CD4-positive, alpha-beta T cell treated with Interleukin-1 beta for 1 hour (primary cell): ENCODE data around the gene ADCY1.

Experiments
- DNase-seq, 2 donors: peaks; one replicate each; pipeline ENCODE4 v3.0.0-alpha.2; 2020 to 2022

Gene ADCY1

DNA sequence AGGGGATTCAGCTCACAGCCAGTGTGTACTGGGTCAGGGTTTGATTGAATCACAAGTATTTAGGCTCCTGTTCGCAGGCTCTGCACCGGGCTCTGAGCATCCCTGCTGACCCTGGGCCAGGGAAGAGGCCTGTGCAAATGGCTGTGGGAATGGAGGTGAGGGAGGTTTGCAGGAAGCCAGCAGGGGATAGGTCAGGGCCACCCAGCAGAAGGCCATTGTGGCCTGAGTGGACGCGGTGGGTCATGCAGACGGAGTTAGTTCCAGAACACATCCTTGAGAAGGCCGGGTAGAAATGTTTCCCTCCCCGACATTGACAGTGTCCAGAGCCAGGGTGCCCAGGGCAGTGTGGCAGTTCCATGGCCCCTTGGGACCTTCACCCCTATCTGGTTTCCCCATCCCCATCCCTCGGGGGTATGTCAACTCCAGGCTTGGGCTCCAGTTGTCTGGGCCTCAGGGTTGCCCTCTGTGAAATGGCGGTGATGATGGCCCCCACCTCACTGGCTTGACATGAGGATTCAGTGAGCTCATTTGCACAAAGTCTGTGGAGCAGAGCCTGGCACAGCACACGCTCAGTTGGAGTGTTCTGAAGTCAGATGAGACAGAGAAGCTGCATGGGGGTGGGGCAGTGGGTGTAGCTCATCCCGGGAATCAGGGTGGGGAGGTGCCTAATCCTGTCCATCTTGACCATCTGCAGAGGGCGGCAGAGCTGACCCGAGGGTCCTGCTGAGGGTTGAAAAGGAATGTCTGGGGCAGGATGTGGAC lies 107.6 kb downstream of the ADCY1 start:
- no peak for DNase-seq

DNA sequence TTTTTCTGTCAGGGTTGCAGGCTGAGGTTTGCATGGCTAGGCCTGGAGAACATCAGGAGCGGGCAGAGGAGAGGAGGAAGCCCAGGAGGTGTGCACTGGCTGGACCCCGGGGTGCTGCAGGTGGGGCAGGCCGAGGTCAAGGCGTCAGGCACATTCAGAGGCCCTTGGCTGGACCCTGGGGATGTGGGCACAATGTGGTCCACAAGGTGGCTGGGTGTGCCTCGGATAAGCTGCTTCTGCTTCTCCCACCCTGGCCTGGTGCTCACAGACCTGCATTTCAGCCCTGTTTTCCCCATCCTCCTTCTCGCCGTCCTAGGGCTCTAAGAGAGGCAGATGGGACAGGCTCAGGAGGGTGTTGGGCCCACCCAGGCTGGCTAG lies 108.2 kb downstream of the ADCY1 start:
- no peak for DNase-seq

DNA sequence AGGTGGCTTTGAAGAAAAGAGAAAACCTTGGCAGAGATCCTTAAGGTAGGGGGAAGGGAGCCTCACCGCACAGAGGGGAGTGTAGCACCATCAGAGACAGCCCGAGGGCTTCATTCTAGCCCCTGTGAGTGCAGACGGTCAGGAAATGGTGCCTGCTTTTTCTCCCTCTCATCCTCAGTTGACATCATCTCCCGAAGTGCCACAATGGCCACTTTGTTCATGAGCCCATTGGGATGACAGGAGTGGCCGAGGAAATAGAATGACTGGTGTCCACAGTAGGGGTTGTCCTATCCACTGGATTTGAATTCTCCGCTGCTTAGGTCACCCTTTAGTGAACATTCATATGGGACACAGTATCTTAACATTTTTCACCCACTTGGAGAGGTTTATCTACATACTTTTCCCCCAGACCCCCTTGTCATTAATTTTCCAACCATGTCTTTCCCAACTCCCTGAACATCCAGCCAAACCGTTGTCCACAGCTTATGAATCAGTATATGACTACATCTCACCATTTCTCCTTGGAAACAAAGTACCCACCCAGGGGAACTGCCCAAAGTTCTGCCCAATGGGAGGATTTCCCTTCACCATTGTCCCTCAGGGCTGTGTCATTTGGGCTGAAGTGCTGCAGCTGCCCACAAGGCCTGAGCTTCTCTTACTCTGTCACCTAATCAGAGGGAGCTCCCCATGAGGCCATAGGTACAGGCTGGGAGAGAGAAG lies 108.8 kb downstream of the ADCY1 start:
- DNase-seq = no peak

DNA sequence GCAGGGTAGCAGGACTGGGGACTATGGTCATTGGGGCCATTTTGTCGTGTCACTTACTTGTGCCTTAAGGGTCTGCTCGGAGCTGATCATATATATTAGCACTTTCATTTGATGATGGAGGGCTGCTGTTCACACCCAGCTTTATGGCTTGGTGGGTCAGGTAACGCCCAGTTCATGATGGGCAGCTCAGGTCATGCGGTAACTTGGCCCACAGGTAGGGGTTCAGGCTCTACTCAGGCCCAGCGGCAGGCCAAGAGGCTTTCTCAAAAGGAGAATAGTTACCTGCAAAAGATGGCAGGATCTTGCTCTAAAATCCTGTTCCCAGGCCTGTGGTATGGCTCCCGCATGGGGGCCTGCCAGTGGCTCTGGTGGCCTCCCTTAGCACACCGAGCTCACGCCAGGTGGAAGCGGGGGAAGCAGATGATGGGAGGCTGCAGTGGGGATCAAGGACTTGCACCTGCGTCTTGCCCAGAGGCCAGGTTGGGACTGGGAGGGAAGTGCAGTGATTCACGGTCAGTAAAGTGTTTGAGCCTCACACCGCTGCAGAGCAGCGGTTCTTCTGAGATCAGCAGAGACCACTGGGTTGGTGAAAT lies 109.5 kb downstream of the ADCY1 start:
- DNase-seq = no peak

DNA sequence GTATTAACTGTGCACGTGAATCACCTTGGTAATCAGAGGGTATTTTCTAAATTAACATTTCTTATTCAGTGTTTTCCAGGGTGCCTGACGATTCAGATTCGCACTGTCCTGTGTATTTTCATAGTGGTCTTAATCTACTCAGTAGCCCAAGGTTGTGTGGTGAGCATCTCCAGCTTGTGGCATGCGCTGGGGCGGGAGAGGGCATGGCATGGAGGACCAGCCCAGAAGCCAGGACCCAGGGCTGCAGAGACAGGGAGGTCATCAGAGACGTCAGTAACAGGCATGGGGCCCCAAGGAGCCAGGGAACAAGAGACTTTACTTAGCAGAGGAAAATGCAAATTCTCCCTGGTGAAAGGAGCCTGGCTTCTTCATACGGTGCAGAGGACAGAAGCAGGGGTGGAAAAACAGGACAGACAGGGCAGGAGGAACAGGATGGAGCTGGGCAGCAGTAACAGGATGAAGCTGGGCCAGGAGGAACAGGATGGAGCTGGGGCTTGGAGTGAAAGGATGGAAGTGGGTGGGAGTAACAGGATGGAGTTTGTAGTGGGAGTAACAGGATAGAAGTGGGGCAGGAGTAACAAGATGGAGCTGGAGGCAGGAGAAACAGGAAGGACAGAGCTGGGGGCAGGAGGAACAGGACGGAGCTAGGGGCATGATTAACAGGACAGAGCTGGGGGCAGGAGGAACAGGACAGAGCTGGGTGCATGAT lies 110.9 kb downstream of the ADCY1 start:
- no peak for DNase-seq

DNA sequence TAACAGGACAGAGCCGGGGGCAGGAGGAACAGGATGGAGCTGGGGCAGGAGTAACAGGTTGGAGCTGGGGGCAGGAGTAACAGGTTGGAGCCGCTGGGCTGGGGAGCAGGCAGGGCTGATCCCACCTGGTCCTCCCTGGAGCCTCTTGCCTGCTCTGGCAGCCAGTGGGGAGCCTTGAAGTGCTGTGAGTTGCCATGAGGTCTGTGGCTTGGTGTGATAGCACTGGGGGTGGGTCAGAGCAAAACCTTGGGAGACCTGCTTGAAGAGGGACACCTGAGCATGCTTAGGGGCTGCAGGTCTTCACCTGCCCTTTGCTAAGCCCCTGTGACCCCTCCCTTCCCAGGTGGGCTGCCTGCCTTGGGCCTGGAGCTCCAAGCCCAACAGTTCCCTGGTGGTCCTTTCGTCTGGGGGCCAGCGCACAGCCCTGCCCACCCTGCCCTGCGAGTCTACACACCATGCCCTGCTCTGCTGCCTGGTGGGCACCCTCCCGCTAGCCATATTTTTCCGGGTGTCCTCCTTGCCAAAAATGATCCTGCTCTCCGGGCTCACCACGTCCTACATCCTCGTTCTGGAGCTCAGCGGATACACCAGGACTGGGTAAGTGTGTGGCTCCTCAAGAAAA lies 111.6 kb downstream of the ADCY1 start:
- DNase-seq = no peak

DNA sequence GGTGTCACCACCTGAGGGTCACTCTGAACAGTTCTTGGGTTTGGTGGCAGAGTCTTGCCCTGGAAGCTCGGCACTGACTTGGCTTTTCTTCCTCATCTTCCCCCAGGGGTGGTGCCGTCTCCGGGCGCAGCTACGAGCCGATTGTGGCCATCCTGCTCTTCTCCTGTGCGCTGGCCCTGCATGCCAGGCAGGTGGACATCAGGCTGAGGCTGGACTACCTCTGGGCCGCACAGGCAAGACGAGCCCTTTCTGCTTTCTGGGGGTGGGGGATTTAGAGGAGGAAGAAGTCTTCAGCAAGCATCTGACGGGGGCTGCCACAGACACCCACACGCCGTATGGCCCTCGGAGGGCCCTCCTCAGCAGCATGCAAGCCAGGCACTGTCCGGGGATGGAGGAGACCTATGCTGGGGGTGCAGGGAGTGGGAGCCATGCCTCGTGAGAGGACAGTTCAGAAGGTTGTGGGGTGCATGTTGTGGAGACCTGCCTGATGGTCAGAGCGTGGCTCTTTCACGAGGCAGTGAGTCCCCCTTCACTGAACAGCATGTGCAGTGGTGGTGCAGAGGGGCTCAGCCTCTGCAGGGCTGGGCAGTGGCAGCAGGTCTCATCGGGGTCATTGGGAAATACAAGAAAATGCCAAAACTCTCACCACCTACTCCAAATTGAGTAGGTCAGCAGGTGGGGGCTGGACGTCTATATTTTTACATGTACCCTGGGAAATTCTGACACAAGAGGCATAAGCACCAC lies 112.4 kb downstream of the ADCY1 start:
- no peak for DNase-seq

DNA sequence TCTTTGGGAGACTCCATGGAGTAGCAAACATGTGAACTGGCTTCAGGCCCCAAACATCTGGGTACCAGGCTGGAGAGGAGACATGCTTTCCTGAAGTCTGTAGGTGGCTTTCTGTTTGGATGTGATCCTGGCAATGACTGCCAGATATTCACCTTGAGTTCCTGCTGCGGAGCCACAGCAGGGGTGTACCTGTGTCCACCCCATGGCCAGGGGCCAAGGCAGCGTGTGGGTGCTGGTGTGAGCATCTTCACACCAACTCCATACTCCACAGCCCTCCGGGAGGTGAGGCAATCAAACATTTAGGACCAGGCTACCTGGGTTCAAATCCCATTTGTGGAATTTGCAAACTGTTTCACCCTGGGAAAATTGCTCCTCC lies 113.0 kb downstream of the ADCY1 start:
- DNase-seq = no peak

DNA sequence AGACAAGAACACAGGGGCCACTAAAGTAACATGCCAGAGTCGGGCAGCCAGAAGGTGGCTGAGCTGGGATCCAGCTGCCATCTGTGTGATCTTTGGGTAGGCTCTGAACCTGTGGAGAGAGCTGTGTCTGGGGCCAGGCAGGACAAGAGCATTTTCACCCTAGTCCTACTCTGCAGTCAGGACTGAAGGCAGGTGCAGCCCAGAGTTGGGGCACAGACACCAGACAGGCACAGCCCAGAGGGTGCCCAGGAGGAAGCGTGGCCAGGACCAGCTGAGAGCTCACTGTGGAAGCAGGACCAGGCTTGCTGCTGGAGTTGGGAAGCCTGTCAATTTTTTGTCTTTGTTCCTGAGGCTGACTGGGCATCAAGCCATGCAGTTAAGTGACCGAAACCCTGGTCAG lies 113.6 kb downstream of the ADCY1 start:
- DNase-seq = no peak

DNA sequence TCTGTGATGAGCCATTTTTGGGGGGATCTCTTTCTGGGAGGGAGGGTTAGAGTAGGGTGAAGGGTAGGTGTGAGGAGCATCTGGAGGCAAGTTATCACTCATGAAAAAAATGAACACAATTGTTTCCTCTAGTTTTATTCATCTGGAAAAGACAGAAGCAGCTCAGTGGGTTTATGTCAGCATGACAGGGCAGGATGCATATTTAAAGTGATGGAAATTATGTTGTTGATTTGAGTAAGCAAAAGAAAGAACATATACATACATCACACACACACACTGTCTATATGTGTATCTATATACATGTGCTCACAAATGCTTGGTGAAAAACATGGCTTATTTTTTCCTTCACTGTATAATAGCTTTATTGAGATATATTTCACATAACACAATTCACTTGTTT lies 114.2 kb downstream of the ADCY1 start:
- DNase-seq = no peak

DNA sequence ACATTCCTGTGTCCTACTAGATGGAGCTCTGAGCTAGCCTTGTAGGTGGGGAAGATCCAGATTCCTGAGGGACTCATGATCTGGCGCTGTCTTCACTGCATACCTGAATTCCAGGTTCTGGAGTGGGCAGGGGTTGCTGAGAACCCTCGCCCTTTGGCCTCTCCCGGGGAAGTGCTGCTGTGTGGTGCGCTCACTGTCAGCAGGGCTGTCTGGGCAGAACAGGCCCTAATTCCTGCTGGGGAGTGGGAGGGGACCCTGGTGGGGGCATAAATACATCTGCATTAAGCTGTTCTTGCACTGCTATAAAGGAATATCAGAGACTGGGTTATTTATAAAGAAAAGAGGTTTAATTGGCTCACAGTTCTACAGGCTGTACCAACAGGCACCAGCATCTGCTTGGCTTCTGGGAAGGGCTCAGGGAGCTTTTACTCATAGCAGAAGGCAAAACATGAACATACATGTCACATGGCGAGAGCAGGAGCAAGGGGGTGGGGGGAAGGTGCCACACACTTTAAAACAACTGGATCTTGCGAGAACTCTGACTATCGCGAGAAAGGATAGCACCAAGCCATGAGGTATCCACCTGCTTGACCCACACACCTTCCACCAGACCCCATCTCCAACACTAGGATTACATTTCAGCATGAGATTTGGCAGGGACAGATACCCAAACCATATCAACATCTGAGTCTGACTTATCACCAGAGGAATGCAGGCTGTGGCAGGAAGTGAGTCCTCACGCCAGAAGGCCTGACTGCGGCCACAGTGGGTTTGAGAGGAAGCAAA lies 115.0 kb downstream of the ADCY1 start:
- no peak for DNase-seq

DNA sequence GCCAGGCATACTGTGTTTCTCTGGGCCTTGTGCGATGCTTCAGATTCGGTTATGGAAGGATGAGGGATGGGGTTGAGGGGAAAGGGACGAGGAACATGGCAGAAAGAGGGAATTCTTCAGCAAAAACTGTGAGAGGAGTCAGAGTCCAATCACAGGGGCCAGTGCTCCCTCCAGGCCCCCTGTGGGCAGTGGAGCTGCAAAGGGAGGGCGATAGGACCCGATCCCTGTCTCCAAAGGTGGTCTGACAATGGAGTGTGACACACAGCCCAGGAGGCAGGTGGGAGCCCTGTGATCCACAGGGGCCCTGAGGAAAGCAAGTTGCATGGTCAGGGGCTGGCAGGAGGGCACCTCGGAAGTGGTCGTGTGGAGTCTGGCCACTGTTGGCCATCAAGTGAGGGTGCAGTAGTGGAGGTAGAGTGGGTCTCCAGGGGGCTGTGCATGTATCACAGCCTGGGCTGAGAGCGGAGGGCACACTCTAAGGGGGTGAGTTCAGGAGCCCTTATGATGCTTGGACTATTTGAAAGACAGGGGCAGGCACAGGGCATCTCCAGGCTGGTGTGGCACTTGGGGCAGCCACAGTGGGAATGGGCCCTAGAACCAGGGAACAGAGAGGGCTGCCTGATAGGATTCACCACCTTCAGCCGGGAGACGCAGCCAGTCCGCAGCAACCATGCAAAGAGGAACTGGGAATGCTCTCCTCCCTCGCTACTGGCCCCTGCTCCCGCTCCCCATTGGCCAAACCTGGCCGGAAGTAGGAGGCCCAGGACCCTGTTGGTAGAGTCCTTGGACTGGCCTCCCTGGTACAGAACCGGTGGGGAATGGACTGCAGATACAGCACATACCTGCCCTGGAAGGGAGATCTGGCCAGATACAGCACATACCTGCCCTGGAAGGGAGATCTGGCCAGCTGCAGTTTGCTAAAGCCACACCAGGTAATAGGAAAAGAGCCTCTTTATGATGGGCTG lies 115.9 kb downstream of the ADCY1 start:
- no peak for DNase-seq

DNA sequence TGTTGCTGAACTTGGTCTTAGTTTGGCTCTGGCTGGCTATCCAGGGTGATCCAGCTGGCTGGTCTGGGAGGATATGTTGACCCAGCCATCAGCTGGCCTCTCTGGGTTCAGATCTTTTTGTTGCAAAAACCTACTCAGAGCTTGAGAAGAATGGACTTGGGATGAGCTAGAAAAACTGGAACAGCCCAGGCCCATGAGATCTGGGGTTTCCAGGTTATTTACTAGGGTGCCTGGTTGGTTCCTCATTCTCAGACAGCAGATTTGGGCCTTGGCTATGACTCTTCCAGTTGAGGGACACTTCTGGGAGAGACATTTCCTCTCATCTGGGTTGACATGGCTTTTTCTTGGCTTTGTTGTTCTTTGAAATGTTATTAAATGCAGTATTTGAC lies 116.6 kb downstream of the ADCY1 start:
- DNase-seq = no peak

DNA sequence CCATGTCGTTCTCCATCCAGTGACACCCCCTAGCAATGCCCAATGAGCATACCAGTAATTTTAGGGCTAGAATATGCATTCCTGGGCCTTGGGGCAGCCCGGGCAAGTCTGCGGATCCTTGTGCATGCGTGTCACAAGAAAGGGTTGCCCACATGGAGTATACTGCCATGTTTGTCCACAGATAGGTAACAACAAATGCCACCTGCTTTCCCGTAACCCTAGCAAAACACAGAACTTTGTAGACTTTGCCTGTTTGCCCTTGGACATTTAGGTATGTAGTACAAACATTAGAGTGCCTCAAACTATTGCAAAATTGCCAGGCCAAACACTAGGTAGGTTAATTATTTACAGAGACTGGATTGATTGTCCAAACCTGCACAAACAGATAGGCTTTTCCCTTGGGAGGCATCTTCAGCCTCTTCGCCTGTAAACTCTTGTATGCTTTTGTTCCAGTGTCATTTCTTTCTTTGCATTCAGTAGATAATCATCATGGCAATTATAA lies 117.0 kb downstream of the ADCY1 start:
- DNase-seq = no peak

DNA sequence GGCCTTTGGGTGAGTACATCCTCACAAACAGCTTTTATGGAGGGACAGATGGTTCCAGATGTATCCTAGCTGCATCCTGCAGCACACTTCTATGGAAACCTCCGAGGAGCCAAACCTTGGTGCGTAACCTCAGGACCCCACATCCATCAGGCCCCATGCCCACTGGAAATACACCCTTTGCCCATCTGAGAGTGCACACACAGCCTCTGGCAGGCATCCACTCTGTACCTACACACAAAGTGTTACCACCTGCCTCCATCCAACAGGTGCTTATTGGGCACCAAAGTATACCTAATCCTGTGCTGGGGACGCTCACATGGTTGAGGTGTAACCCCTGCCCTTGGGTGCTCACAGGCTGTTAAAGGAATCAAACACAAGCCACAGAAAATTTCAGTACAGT lies 117.9 kb downstream of the ADCY1 start:
- no peak for DNase-seq

DNA sequence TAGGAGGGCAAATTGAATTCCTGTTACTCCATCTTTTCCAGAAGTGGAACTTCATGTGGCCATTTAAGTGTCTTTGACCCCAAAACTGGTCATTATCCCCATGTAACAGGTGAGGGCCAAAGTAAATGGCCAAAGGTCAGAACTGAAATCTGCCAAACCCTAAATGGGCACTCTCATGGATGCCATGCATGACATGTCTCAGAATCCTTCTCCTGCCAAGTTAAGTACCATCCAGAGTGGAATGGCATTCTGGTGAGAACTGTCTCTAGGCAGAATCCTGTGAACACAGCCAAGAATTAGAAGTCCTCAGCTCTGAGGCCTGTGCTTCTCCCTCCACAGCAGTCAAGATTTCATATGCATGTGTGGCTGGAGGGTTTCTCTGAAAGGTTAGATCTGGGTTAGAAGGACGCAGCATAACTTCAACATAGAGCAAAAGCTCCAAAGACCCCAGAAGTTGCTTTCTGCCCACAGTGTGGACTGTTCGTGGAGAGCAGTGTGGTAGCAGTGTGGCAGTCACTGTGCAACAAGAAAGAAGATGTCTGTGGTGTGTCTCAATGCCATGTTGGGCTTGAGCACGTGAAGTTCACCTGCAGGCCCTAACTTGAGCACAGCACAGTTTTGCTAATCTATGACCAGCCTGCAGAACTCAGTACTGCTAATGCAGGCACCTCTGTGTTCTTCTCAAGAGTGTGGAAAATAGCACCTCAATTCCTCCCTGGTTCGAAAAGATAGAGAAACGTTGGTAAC lies 121.3 kb downstream of the ADCY1 start:
- DNase-seq = no peak

DNA sequence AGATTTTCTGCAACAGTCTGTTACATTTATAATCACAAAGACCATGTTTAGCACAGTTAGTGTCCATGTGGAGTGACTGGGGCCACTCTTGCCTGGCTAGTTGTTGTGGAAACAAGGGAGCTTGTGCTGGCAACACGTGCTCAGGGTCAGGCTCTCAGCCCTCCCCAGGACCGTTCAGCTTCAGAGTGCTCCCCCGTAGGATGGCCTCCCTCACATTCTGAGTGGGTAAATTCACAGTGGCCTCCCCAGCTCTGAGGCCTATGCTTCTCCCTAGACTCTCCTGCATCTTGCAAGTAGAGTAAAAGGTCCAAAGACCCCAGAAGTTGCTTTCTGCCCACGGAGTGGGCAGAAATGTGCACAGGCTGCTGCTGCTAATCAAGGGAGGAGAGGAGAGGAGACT lies 122.3 kb downstream of the ADCY1 start:
- DNase-seq = no peak

DNA sequence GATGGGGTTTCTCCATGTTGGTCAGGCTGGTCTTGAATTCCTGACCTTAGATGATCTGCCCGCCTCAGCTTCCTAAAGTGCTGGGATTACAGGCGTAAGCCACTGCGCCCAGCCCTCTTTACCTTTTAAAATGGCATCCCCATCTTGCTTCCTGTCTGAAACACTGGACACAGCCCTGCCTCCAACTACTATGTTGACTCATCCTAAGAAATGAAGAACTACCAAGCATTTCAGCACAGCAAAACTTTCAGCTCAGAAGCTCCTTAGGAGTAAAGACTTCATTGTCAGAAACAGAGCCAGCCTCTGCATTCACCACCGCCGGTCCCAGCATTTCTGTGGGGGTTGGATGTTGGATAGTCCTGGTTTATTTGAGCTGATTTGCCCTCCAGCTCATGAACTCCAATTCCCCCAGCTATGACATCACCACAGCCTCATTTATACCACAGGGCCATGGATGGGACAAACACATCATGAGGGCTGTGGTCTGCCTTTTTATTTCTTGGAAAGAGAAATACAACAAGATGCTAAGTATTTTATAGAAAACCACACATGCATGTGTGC lies 123.5 kb downstream of the ADCY1 start:
- no peak for DNase-seq
